ENCODE data around the gene CCDC15.

Gene CCDC15

DNA sequence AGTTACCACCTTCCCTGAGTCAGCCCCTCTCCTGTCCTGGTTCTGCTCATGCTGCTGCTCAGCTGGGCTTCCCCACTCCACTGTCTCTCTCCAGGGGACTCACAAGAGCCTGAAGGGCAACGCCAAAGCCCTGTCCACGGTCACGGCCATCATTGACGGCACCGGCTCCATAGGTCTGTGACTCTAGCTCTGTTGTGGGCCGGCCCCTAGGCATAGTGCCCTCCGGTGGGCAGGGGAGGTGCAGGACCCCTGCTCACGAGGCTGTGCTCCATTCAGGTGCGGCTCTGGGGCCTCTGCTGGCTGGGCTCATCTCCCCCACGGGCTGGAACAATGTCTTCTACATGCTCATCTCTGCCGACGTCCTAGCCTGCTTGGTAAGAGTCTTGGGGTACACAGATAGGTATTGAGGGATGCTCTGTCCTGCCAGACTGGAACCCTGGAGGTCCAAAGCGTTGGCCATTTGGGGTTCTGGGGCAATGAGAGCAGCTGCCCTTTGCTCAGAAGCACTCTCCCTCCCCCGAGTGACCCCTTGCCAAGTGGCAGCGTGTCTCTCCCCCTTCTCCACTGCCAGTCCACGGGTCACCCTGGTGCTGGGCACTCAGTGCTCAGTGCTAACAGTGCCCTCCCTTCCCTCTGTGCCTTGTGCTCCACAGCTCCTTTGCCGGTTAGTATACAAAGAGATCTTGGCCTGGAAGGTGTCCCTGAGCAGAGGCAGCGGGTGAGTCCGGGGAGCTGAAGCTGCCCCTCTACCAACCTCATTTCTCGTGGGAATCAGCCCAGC is 131.5 kb downstream of the CCDC15 start:
- no peaks in the 10 kb centered on the region for H3K9me3 ChIP-seq (ENCODE audit: insufficient read depth, low read length, severe bottlenecking)
- H4K20me1 ChIP-seq (ENCODE audit: insufficient read depth, low read length) = no peaks in the 10 kb centered on the region
- ATAC-seq (ENCODE audit: insufficient read depth, low read depth) (no peak), DNase-seq (no peak)
- no peaks in the 10 kb centered on the region for H3K36me3 ChIP-seq (ENCODE audit: insufficient read depth, low read length)
- H3K27me3 ChIP-seq (ENCODE audit: insufficient read depth, low read length, poor library complexity) = no peaks in the 10 kb centered on the region
- TF ChIP-seq, protein P1, sequence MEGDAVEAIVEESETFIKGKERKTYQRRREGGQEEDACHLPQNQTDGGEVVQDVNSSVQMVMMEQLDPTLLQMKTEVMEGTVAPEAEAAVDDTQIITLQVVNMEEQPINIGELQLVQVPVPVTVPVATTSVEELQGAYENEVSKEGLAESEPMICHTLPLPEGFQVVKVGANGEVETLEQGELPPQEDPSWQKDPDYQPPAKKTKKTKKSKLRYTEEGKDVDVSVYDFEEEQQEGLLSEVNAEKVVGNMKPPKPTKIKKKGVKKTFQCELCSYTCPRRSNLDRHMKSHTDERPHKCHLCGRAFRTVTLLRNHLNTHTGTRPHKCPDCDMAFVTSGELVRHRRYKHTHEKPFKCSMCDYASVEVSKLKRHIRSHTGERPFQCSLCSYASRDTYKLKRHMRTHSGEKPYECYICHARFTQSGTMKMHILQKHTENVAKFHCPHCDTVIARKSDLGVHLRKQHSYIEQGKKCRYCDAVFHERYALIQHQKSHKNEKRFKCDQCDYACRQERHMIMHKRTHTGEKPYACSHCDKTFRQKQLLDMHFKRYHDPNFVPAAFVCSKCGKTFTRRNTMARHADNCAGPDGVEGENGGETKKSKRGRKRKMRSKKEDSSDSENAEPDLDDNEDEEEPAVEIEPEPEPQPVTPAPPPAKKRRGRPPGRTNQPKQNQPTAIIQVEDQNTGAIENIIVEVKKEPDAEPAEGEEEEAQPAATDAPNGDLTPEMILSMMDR (IDR thresholded peaks at IDR 0.05; ENCODE audit: borderline replicate concordance, extremely low read depth, low read length, poor library complexity, severe bottlenecking) = peak; percentile 18
- TF ChIP-seq EZH2 (IDR thresholded peaks at IDR 0.05; ENCODE audit: borderline replicate concordance, low read depth, low read length, severe bottlenecking) = no peak
- H2AFZ ChIP-seq (ENCODE audit: low read depth, low read length) = no peak overlapping the region
- H3K4me3 ChIP-seq (ENCODE audit: low read depth in 1 of 2, low read length in 2 of 2) = no peak overlapping the region
- no peak overlapping the region for H3K9ac ChIP-seq (ENCODE audit: low read depth, low read length)
- no peaks in the 10 kb centered on the region for H3K4me1 ChIP-seq (ENCODE audit: insufficient read depth, low read length)
- no peak overlapping the region for H3K27ac ChIP-seq (ENCODE audit: low read length)
- H3K79me2 ChIP-seq (ENCODE audit: insufficient read depth, low read length) = no peaks in the 10 kb centered on the region
- no peak overlapping the region for H3K4me2 ChIP-seq (ENCODE audit: insufficient read depth, low read length)

DNA sequence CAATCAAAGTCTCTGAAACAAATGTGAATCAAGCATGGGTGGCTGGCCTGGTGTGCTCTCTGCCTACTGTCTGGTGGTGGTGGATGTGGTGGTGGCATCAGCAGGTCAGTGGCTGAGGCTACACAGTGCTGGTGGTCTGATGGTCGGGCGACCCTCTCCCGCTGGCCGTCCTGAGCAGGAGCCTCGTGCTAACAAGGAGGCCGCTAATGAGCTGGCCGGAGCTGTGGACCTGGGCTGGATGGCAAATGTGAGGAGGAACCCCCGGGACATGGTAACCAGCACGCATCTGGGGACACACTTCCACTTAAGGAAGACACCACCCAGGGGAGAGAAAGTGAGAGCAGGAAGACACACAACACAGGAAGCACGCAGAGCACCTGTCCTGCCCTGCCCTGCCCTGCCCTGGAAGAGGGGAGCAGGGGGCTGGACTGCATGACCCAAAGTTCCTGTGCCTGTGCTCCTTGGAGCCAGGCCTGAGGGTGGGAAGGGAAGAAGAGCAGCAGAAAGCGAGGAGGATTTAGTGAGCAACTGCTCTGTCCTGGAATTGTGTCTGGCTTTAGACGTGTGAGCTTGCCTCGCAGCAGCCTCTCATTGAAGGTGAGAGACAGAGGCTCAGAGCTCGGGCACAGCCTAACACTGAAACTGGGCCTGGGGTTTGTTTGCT is 132.8 kb downstream of the CCDC15 start:
- no peak for DNase-seq
- no peak overlapping the region for H2AFZ ChIP-seq (ENCODE audit: low read depth, low read length)
- H3K9ac ChIP-seq (ENCODE audit: low read depth, low read length) = no peak overlapping the region
- no peak overlapping the region for H3K27ac ChIP-seq (ENCODE audit: low read length)
- no peaks in the 10 kb centered on the region for H3K4me1 ChIP-seq (ENCODE audit: insufficient read depth, low read length)
- H3K9me3 ChIP-seq (ENCODE audit: insufficient read depth, low read length, severe bottlenecking) = no peaks in the 10 kb centered on the region
- H3K27me3 ChIP-seq (ENCODE audit: insufficient read depth, low read length, poor library complexity) = no peaks in the 10 kb centered on the region
- no peak overlapping the region for H3K4me2 ChIP-seq (ENCODE audit: insufficient read depth, low read length)
- H3K4me3 ChIP-seq (ENCODE audit: low read depth in 1 of 2, low read length in 2 of 2) = no peak overlapping the region
- no peak for TF ChIP-seq EZH2 (IDR thresholded peaks at IDR 0.05; ENCODE audit: borderline replicate concordance, low read depth, low read length, severe bottlenecking)
- TF ChIP-seq, protein P1 (IDR thresholded peaks at IDR 0.05; ENCODE audit: borderline replicate concordance, extremely low read depth, low read length, poor library complexity, severe bottlenecking) = no peak
- no peaks in the 10 kb centered on the region for H4K20me1 ChIP-seq (ENCODE audit: insufficient read depth, low read length)
- ATAC-seq (ENCODE audit: insufficient read depth, low read depth) = no peak
- H3K36me3 ChIP-seq (ENCODE audit: insufficient read depth, low read length) = no peaks in the 10 kb centered on the region
- no peaks in the 10 kb centered on the region for H3K79me2 ChIP-seq (ENCODE audit: insufficient read depth, low read length)

DNA sequence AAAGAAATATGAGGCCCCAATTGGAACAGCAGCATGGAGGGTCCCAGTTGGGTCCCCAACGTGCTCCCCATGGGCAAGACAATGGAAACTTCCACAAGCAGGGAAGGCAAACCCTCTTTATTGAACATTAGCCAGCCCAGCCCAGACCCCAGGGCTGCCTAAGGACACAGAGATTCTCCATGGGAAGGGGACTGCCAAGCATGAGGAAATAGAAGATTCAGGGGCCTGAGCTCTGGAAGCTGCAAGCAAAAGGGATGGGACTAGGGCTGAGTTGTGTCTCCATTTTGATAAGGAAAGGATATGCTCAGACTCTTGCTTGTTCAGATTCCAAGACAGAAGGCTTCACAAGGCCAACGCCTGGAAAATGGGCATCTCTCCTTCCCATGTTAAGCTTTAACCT is 134.1 kb downstream of the CCDC15 start:
- ATAC-seq (ENCODE audit: insufficient read depth, low read depth) (no peak), DNase-seq (no peak)
- Histone ChIP-seq H3K4me1 (ENCODE audit: insufficient read depth, low read length) (no peaks in the 10 kb centered on the region), H3K79me2 (ENCODE audit: insufficient read depth, low read length) (no peaks in the 10 kb centered on the region), H3K9ac (ENCODE audit: low read depth, low read length) (no peak overlapping the region), H3K36me3 (ENCODE audit: insufficient read depth, low read length) (no peaks in the 10 kb centered on the region), H3K27ac (ENCODE audit: low read length) (no peak overlapping the region), H2AFZ (ENCODE audit: low read depth, low read length) (no peak overlapping the region), H3K9me3 (ENCODE audit: insufficient read depth, low read length, severe bottlenecking) (no peaks in the 10 kb centered on the region), H3K4me3 (ENCODE audit: low read depth in 1 of 2, low read length in 2 of 2) (no peak overlapping the region), H3K27me3 (ENCODE audit: insufficient read depth, low read length, poor library complexity) (no peaks in the 10 kb centered on the region), H4K20me1 (ENCODE audit: insufficient read depth, low read length) (no peaks in the 10 kb centered on the region), H3K4me2 (ENCODE audit: insufficient read depth, low read length) (no peak overlapping the region)
- TF ChIP-seq, protein P1 (IDR thresholded peaks at IDR 0.05; ENCODE audit: borderline replicate concordance, extremely low read depth, low read length, poor library complexity, severe bottlenecking) = no peak
- TF ChIP-seq EZH2 (IDR thresholded peaks at IDR 0.05; ENCODE audit: borderline replicate concordance, low read depth, low read length, severe bottlenecking) = no peak
